PC-3 (cell line): ENCODE results near the gene PARK7.

Source experiments
- CTCF ChIP-seq: fragments of 300-600 bp; sonication (generic); conservative IDR thresholded peaks from 2 replicates; pipeline ENCODE4 v1.5.1; 2017; ENCODE audit warnings: antibody characterized with exemption, low read depth, mild to moderate bottlenecking, low read length
- EZH2 ChIP-seq: fragments of 300-600 bp; sonication (generic); IDR thresholded peaks from one replicate; pipeline ENCODE4 v1.6.1; 2017; ENCODE audit warnings: antibody characterized with exemption, mild to moderate bottlenecking, low read length; ENCODE audit not compliant: unreplicated experiment
- EZH2phosphoT487 ChIP-seq: fragments of 300-600 bp; sonication (generic); IDR thresholded peaks from 2 replicates; pipeline ENCODE4 v1.6.1; 2018; ENCODE audit warnings: mild to moderate bottlenecking, antibody characterized with exemption, low read length, borderline replicate concordance

- no peak for TF ChIP-seq CTCF
- no peak for TF ChIP-seq EZH2
- TF ChIP-seq EZH2phosphoT487 = no peak
Observed at GRCh38 chr1:7988576-7988975, 27.1 kb downstream of the PARK7 start.
